SIG-M5 (cell line): ENCODE results near the gene RAPGEF1.

Source experiments
- DNase-seq: peaks from one replicate; lab custom pipeline; 2025; lab: John Stamatoyannopoulos, UW

The RAPGEF1 gene

GRCh38 chr9:131603711-131604439 lies 136.0 kb downstream of the RAPGEF1 start:
- no peak for DNase-seq

GRCh38 chr9:131603199-131603598 lies 136.7 kb downstream of the RAPGEF1 start:
- DNase-seq: no peak

- DNase-seq: no peak
These were observed 138.1 kb downstream of the RAPGEF1 start for GRCh38 chr9:131601683-131602181.

GRCh38 chr9:131598121-131598520 lies 141.8 kb downstream of the RAPGEF1 start:
- DNase-seq: peak; percentile 42

- DNase-seq: no peak
These were observed 142.6 kb downstream of the RAPGEF1 start for GRCh38 chr9:131597246-131597645.

- no peak for DNase-seq
These were observed 143.5 kb downstream of the RAPGEF1 start for GRCh38 chr9:131596430-131596743.

- no peak for DNase-seq
These were observed 144.0 kb downstream of the RAPGEF1 start for GRCh38 chr9:131595696-131596429.

- DNase-seq: no peak
These were observed 144.8 kb downstream of the RAPGEF1 start for GRCh38 chr9:131594906-131595665.

GRCh38 chr9:131593936-131594665 lies 145.8 kb downstream of the RAPGEF1 start:
- no peak for DNase-seq

GRCh38 chr9:131593091-131593820 lies 146.6 kb downstream of the RAPGEF1 start:
- DNase-seq: no peak

GRCh38 chr9:131591845-131592208 lies 148.0 kb downstream of the RAPGEF1 start:
- DNase-seq: no peak

GRCh38 chr9:131590907-131591844 lies 148.7 kb downstream of the RAPGEF1 start:
- no peak for DNase-seq

GRCh38 chr9:131590449-131590848 lies 149.4 kb downstream of the RAPGEF1 start:
- no peak for DNase-seq

- DNase-seq: no peak
These were observed 149.9 kb downstream of the RAPGEF1 start for GRCh38 chr9:131589993-131590392.

GRCh38 chr9:131589124-131589711 lies 150.7 kb downstream of the RAPGEF1 start:
- DNase-seq: no peak

- no peak for DNase-seq
These were observed 151.5 kb downstream of the RAPGEF1 start for GRCh38 chr9:131588396-131588795.

- no peak for DNase-seq
These were observed 152.0 kb downstream of the RAPGEF1 start for GRCh38 chr9:131587906-131588305.

- DNase-seq: no peak
These were observed 152.5 kb downstream of the RAPGEF1 start for GRCh38 chr9:131587331-131587730.

- peak; percentile 16 for DNase-seq
These were observed 154.5 kb downstream of the RAPGEF1 start for GRCh38 chr9:131585375-131585774.

- no peak for DNase-seq
These were observed 155.0 kb downstream of the RAPGEF1 start for GRCh38 chr9:131584858-131585257.
